H1 (cell line): ENCODE data around the gene AGAP1. TPM values are rescaled to one million over a fixed set of nuclear protein-coding genes. Genes with fewer than 3 reads are reported as not detected.

Experiments used
- CTCF ChIA-PET: fragments of 300-600 bp; sonication (Branson Sonifier 250); formaldehyde crosslinking; loops from one replicate; lab custom pipeline; 2021; ENCODE audit not compliant: partially characterized antibody; lab: Charles Lee
- POLR2A ChIA-PET: fragments of 300-600 bp; sonication (Branson Sonifier 250); formaldehyde crosslinking; loops from one replicate; lab custom pipeline; 2021; ENCODE audit warnings: inconsistent platforms; ENCODE audit not compliant: partially characterized antibody; lab: Charles Lee
- DNase-seq, 2 experiments: peaks; one replicate each; pipeline versions ENCODE4 v3.0.0 to v3.0.0-alpha.2; 2010 to 2022; ENCODE audit warnings: low spot score in 2 of 2, low read depth in 1 of 2, mixed read lengths in 1 of 2
- FAIRE-seq: peaks from 2 replicates; lab custom pipeline; 2011; peaks lifted over from hg19 to GRCh38; lab: Jason Lieb, UNC
- H2AFZ ChIP-seq: 2 replicates; pipeline ENCODE4 v1.8.1; 2012; ENCODE audit warnings: low read length, inconsistent platforms
- H2AK5ac ChIP-seq: 2 replicates; pipeline ENCODE4 v1.6.1; 2013; ENCODE audit warnings: low read depth, low read length
- H2BK120ac ChIP-seq: replicated peaks from 2 replicates; pipeline ENCODE3; 2013; ENCODE audit warnings: low read depth, low read length, inconsistent platforms
- H2BK12ac ChIP-seq: 2 replicates; pipeline ENCODE4 v1.6.1; 2013; ENCODE audit warnings: low read depth, low read length
- H2BK15ac ChIP-seq: 2 replicates; pipeline ENCODE4 v1.6.1; 2013; ENCODE audit warnings: low read length
- H2BK20ac ChIP-seq: 2 replicates; pipeline ENCODE4 v1.6.1; 2013; ENCODE audit warnings: low read length
- H2BK5ac ChIP-seq: 2 replicates; pipeline ENCODE4 v1.6.1; 2013; ENCODE audit warnings: low read depth, low read length
- H3K14ac ChIP-seq: 2 replicates; pipeline ENCODE4 v1.6.1; 2013; ENCODE audit warnings: inconsistent platforms; ENCODE audit not compliant: insufficient read length
- H3K18ac ChIP-seq: 2 replicates; pipeline ENCODE4 v1.6.1; 2013; ENCODE audit warnings: low read length; ENCODE audit errors: extremely low read depth
- H3K23ac ChIP-seq: 2 replicates; pipeline ENCODE4 v1.6.1; 2013; ENCODE audit warnings: inconsistent platforms; ENCODE audit not compliant: insufficient read length
- H3K23me2 ChIP-seq: 2 replicates; pipeline ENCODE4 v1.6.1; 2013; ENCODE audit warnings: low read depth, low read length
- H3K27ac ChIP-seq: 2 replicates; pipeline ENCODE4 v1.6.1; 2011; ENCODE audit warnings: low read depth, low read length, inconsistent platforms
- H3K27me3 ChIP-seq, 4 experiments: replicated peaks in 1 of 4; 1 replicate in 1 of 4; 2 replicates in 3 of 4; pipeline versions ENCODE4 v1.6.1 to v1.8.1; 2011 to 2013; ENCODE audit warnings: low read length in 3 of 4, mild to moderate bottlenecking in 3 of 4, inconsistent platforms in 2 of 4, mixed read lengths in 2 of 4, moderate library complexity in 1 of 4; ENCODE audit not compliant: control insufficient read depth in 3 of 4, insufficient read depth in 3 of 4; ENCODE audit errors: extremely low read depth in 1 of 4
- H3K36me3 ChIP-seq, 4 experiments: 2 replicates each; pipeline versions ENCODE4 v1.6.1 to v1.8.1; 2011 to 2013; ENCODE audit warnings: mild to moderate bottlenecking in 4 of 4, low read length in 3 of 4, moderate library complexity in 2 of 4, control low read depth in 1 of 4, inconsistent platforms in 1 of 4; ENCODE audit not compliant: insufficient read depth in 4 of 4, control insufficient read depth in 2 of 4
- H3K4ac ChIP-seq: replicated peaks from 2 replicates; pipeline ENCODE3; 2013; ENCODE audit warnings: low read length, low read depth, mixed read lengths, inconsistent platforms; ENCODE audit not compliant: insufficient read length
- H3K4me1 ChIP-seq, 4 experiments: replicated peaks in 1 of 4; 1 replicate in 1 of 4; 2 replicates in 3 of 4; pipeline versions ENCODE4 v1.6.1 to v1.8.1; 2011 to 2013; ENCODE audit warnings: low read length in 3 of 4, inconsistent platforms in 2 of 4, mixed read lengths in 1 of 4; ENCODE audit not compliant: insufficient read depth in 4 of 4, control insufficient read depth in 3 of 4
- H3K4me2 ChIP-seq, 2 experiments: 2 replicates each; pipeline versions ENCODE4 v1.6.1 to v1.8.1; 2011 to 2013; ENCODE audit warnings: low read depth in 2 of 2, low read length in 2 of 2, control low read depth in 1 of 2, inconsistent platforms in 1 of 2, mild to moderate bottlenecking in 1 of 2; ENCODE audit not compliant: insufficient read depth in 1 of 2
- H3K4me3 ChIP-seq, 4 experiments: fragments of 200-600, 300-600 bp in 1 of 4; sonication (generic), shearing (Covaris generic), sonication (Bioruptor Twin) in 1 of 4; 2 replicates each; pipeline versions ENCODE4 v1.5.1 to v1.8.1; 2011 to 2016; ENCODE audit warnings: low read length in 4 of 4, low read depth in 3 of 4, control low read depth in 2 of 4, inconsistent platforms in 2 of 4, mild to moderate bottlenecking in 2 of 4, mixed read lengths in 1 of 4, moderate library complexity in 1 of 4; ENCODE audit not compliant: insufficient read depth in 2 of 4; ENCODE audit errors: extremely low read depth in 1 of 4
- H3K56ac ChIP-seq: replicated peaks from 2 replicates; pipeline ENCODE3; 2013; ENCODE audit warnings: low read depth, mild to moderate bottlenecking, mixed read lengths, low read length, inconsistent platforms; ENCODE audit not compliant: insufficient read length
- H3K79me1 ChIP-seq: 2 replicates; pipeline ENCODE4 v1.6.1; 2013; ENCODE audit warnings: low read depth, low read length, control low read depth
- H3K79me2 ChIP-seq, 2 experiments: 2 replicates each; pipeline versions ENCODE4 v1.6.1 to v1.8.1; 2012 to 2013; ENCODE audit warnings: low read length in 2 of 2, mild to moderate bottlenecking in 2 of 2, inconsistent platforms in 1 of 2; ENCODE audit not compliant: insufficient read depth in 2 of 2, control insufficient read depth in 1 of 2
- H3K9ac ChIP-seq, 4 experiments: replicated peaks in 1 of 4; 1 replicate in 1 of 4; 2 replicates in 3 of 4; pipeline versions ENCODE4 v1.6.1 to v1.8.1; 2011 to 2013; ENCODE audit warnings: low read depth in 3 of 4, low read length in 3 of 4, control low read depth in 2 of 4, mild to moderate bottlenecking in 2 of 4, moderate library complexity in 2 of 4, inconsistent platforms in 1 of 4; ENCODE audit errors: extremely low read depth in 1 of 4
- H3K9me3 ChIP-seq, 2 experiments: 2 replicates each; pipeline versions ENCODE4 v1.6.1 to v1.8.1; 2012 to 2013; ENCODE audit warnings: mild to moderate bottlenecking in 2 of 2, moderate library complexity in 2 of 2, control low read depth in 1 of 2, inconsistent platforms in 1 of 2, low read depth in 1 of 2, low read length in 1 of 2, mixed read lengths in 1 of 2; ENCODE audit not compliant: insufficient read depth in 2 of 2
- H4K20me1 ChIP-seq, 2 experiments: replicated peaks in 1 of 2; 2 replicates each; pipeline versions ENCODE3 to v1.8.1; 2011 to 2013; ENCODE audit warnings: inconsistent platforms in 2 of 2, low read length in 2 of 2, mild to moderate bottlenecking in 1 of 2; ENCODE audit not compliant: insufficient read depth in 2 of 2, control insufficient read depth in 1 of 2
- H4K5ac ChIP-seq: 2 replicates; pipeline ENCODE4 v1.6.1; 2013; ENCODE audit warnings: low read length, low read depth, mixed read lengths, inconsistent platforms; ENCODE audit not compliant: insufficient read length
- H4K8ac ChIP-seq: 2 replicates; pipeline ENCODE4 v1.8.0; 2013; ENCODE audit warnings: mild to moderate bottlenecking, moderate library complexity, low read length, inconsistent platforms; ENCODE audit not compliant: insufficient read depth; ENCODE audit errors: extremely low read depth
- H4K91ac ChIP-seq: replicated peaks from 2 replicates; pipeline ENCODE3; 2013; ENCODE audit warnings: low read length, mixed read lengths, inconsistent platforms; ENCODE audit not compliant: insufficient read length
- CREB1 ChIP-seq: IDR thresholded peaks from 2 replicates; pipeline ENCODE4 v1.6.1; 2012; ENCODE audit warnings: inconsistent platforms
- JUN ChIP-seq: IDR thresholded peaks from 2 replicates; pipeline ENCODE4 v1.6.1; 2011; ENCODE audit warnings: low read depth, mild to moderate bottlenecking, improper control_type of control experiment, low read length
- KDM4A ChIP-seq: IDR thresholded peaks from one replicate; pipeline ENCODE4 v1.7.1; 2012; ENCODE audit warnings: low read depth, mild to moderate bottlenecking, moderate library complexity, low read length, inconsistent platforms; ENCODE audit not compliant: severe bottlenecking
- TAF1 ChIP-seq: IDR thresholded peaks from 2 replicates; pipeline ENCODE4 v1.6.1; 2011; ENCODE audit warnings: mild to moderate bottlenecking, low read depth, low read length
- WGBS, 2 experiments: shearing (Covaris generic) in 1 of 2; methylation state at CpG; one replicate each; pipeline versions ENCODE4 v1.1.6 to v1.1.7; 2013 to 2015; ENCODE audit warnings: low lambda C conversion rate in 2 of 2, mixed read lengths in 2 of 2, inconsistent platforms in 1 of 2, low coverage in 1 of 2, missing lambda C conversion rate in 1 of 2; ENCODE audit not compliant: insufficient replicate concordance in 2 of 2, insufficient coverage in 1 of 2, insufficient read length in 1 of 2; ENCODE audit errors: extremely low coverage in 1 of 2, missing lambda C conversion rate in 1 of 2; 5-methylcytosine and 5-hydroxymethylcytosine counted together
- polyA plus RNA-seq, 7 experiments: library from polyadenylated mRNA; depleted of rRNA in 3 of 7; stranded (reverse) in 5 of 7; unstranded in 2 of 7; fragments of >200 nt in 5 of 7; fragments of 200-250 nt in 2 of 7; gene quantifications; 1 replicate in 5 of 7; 2 replicates in 1 of 7; 4 replicates in 1 of 7; pipeline versions ENCODE4 v1.2.1 to v1.2.3, GENCODE V29; 2011 to 2013; ENCODE audit warnings: missing spikeins in 2 of 7, mixed read lengths in 2 of 7
- total RNA-seq: library from RNA; stranded (reverse); fragmentation: NEBNext Ultra II Directional; extraction: Animal tissue kit (Norgen Biotek cat#: 25700); gene quantifications from 2 replicates; pipeline ENCODE4 v1.2.1, GENCODE V29; 2021
- TF ChIP-seq, protein P1 (sequence below): IDR thresholded peaks from 2 replicates; pipeline ENCODE4 v1.6.1; 2011; ENCODE audit warnings: low read depth, mild to moderate bottlenecking, low read length; ENCODE audit not compliant: insufficient read depth

AGAP1 gene
- total and polyA plus RNA-seq, 2 of the 8 experiments (the other 6 are each of a cell fraction or from before 2014, with no cell fraction given), result 18.1 to 39.4 TPM

DNA sequence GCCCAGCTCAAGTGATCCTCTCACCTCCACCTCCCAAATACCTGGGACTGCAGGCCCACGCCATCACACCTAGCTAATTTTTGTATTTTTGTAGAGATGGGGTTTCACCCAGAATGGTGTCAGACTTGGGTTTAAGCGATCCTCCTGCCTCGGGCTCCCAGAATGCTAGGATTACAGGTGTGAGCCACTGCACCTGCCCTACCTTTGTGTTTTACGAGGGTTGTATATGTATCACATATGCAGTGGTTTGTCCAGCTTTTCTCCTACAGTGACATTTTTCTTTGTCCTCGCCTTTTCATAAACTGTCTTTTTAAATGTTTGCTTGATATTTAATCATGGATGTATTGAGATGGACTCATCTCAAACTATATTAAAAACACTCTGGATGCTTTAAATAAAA lies 38.5 kb downstream of the AGAP1 start:
- Histone ChIP-seq H3K23ac (no peak overlapping the region), H2BK15ac (no peak overlapping the region), H4K8ac (no peak overlapping the region), H3K14ac (no peak overlapping the region), H4K5ac (no peak overlapping the region), H3K27ac (no peak overlapping the region), H3K4me2 (no peak overlapping the region), H2BK5ac (no peak overlapping the region), H3K56ac (no peak overlapping the region), H3K23me2 (no peaks in the 10 kb centered on the region), H3K4me1 (peaks cover 3 to 15% (median 8%) of the 10 kb centered on the region in 4 experiments), H3K4ac (no peak overlapping the region), H3K9ac (no peak overlapping the region), H4K20me1 (peaks cover 6 to 9% of the 10 kb centered on the region in 2 experiments), H3K18ac (no peak overlapping the region), H3K27me3 (no peaks in the 10 kb centered on the region), H2BK120ac (no peak overlapping the region), H2BK20ac (no peak overlapping the region), H3K4me3 (no peak overlapping the region), H3K36me3 (no peaks in the 10 kb centered on the region), H3K79me2 (peaks cover 11 to 90% of the 10 kb centered on the region in 2 experiments; a peak in 3 of 4 replicates), H3K79me1 (peaks cover 31% of the 10 kb centered on the region), H2AFZ (no peak overlapping the region), H2AK5ac (no peak overlapping the region), H4K91ac (no peak overlapping the region), H2BK12ac (no peak overlapping the region), H3K9me3 (no peaks in the 10 kb centered on the region; a peak in 1 of 4 replicates)
- CTCF ChIA-PET, result interaction anchor here (0.6 to 1.6 kb wide), 10 partner anchors 10 to 65 kb away, joined by 3 to 7 read pairs (median 3); no protein-coding TSS in a partner anchor
- 85% methylated on average over 5 of the region's 5 CpGs; no CpG with 5 or more reads in 1 of the 2 experiments for WGBS, 2 experiments
- FAIRE-seq (no peak), DNase-seq (no peak)
- POLR2A ChIA-PET, result no interaction called here
- TF ChIP-seq, protein P1, sequence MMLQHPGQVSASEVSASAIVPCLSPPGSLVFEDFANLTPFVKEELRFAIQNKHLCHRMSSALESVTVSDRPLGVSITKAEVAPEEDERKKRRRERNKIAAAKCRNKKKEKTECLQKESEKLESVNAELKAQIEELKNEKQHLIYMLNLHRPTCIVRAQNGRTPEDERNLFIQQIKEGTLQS, result no peak
- TF ChIP-seq KDM4A (no peak), TAF1 (no peak), CREB1 (no peak), JUN (no peak)
